HG03354 (cell line): ENCODE measurements around the gene CEBPE.
A peak's percentile ranks its signal among the peaks of the same experiment; 100 is the strongest.
"Not testable (repeated sequence)": the region's sequence is repeated elsewhere in the genome, so short reads cannot be mapped to it uniquely, and the experiment has no call there.

Experiments used
- ATAC-seq: cut with Tn5 transposase; IDR thresholded peaks from one replicate; pipeline ENCODE4 v1.9.1; 2021; ENCODE audit warnings: mild to moderate bottlenecking; ENCODE audit not compliant: unreplicated experiment, poor library complexity, severe bottlenecking

The CEBPE gene

GRCh38 chr14:23124337-23124954 is 5.4 kb upstream of the CEBPE start:
- ATAC-seq, result no peak

- ATAC-seq, result no peak
Measured at GRCh38 chr14:23123419-23123818, 4.4 kb upstream of the CEBPE start.

GRCh38 chr14:23122086-23122485 is 3.0 kb upstream of the CEBPE start:
- ATAC-seq, result no peak

- ATAC-seq, result peak; percentile 56
Measured at GRCh38 chr14:23121361-23121771, 2.3 kb upstream of the CEBPE start.

- peak; percentile 81 for ATAC-seq
Measured at GRCh38 chr14:23120541-23121251, 1.6 kb upstream of the CEBPE start.

- no peak for ATAC-seq
Measured at GRCh38 chr14:23119363-23120327, 590 bp upstream of the CEBPE start.

GRCh38 chr14:23117371-23118020 is 1.6 kb downstream of the CEBPE start:
- no peak for ATAC-seq

- no peak for ATAC-seq
Measured at GRCh38 chr14:23115918-23116317, 3.1 kb downstream of the CEBPE start.

- no peak for ATAC-seq
Measured at GRCh38 chr14:23115039-23115731, 3.9 kb downstream of the CEBPE start.

GRCh38 chr14:23114669-23115038 is 4.4 kb downstream of the CEBPE start:
- no peak for ATAC-seq

- ATAC-seq, result no peak
Measured at GRCh38 chr14:23114120-23114458, 5.0 kb downstream of the CEBPE start.

GRCh38 chr14:23113431-23114119 is 5.5 kb downstream of the CEBPE start:
- ATAC-seq, result no peak

- ATAC-seq, result no peak
Measured at GRCh38 chr14:23112359-23113178, 6.5 kb downstream of the CEBPE start.

GRCh38 chr14:23110579-23111365 is 8.3 kb downstream of the CEBPE start:
- no peak for ATAC-seq

GRCh38 chr14:23109769-23110168 is 9.3 kb downstream of the CEBPE start:
- no peak for ATAC-seq

- ATAC-seq, result not testable (repeated sequence)
Measured at GRCh38 chr14:23108169-23108568, 10.9 kb downstream of the CEBPE start.

- ATAC-seq, result not testable (repeated sequence)
Measured at GRCh38 chr14:23107620-23108019, 11.4 kb downstream of the CEBPE start.

GRCh38 chr14:23106747-23107045 is 12.4 kb downstream of the CEBPE start:
- no peak for ATAC-seq
